SK-N-SH (cell line): ENCODE data around the gene ARID3A. TPM values are rescaled to one million over a fixed set of nuclear protein-coding genes. Genes with fewer than 3 reads are reported as not detected.

Source experiments
- CTCF ChIA-PET: fragments of 300-600, 350-600 bp; formaldehyde crosslinking; extraction: SDS; loops from one replicate; lab custom pipeline; 2021; lab: Yijun Ruan, JAX
- POLR2A ChIA-PET: fragments of 350-600 bp; sonication (Branson Sonifier 250); formaldehyde crosslinking; extraction: SDS; loops from one replicate; lab custom pipeline; 2020; ENCODE audit warnings: antibody characterized with exemption, inconsistent platforms; lab: Yijun Ruan, JAX
- DNase-seq: peaks from one replicate; pipeline ENCODE4 v3.0.0; 2012
- H2AFZ ChIP-seq: fragments of 200-600 bp; sonication (generic); 2 replicates; pipeline ENCODE4 v1.8.1; 2016; ENCODE audit warnings: antibody characterized with exemption, mild to moderate bottlenecking, low read depth
- H3F3A ChIP-seq: fragments of 200-600 bp; sonication (generic); replicated peaks from 2 replicates; pipeline ENCODE3; 2016; ENCODE audit warnings: antibody characterized with exemption, mild to moderate bottlenecking; ENCODE audit not compliant: insufficient read depth
- H3K27ac ChIP-seq, 2 experiments: fragments of 200-500 bp in 1 of 2; fragments of 200-600 bp in 1 of 2; sonication (Bioruptor generic) in 1 of 2; sonication (generic), shearing (Covaris generic) in 1 of 2; 2 replicates each; pipeline versions ENCODE4 v1.5.1 to v1.6.1; 2014 to 2016; ENCODE audit warnings: low read depth in 2 of 2, inconsistent platforms in 1 of 2, low read length in 1 of 2, mild to moderate bottlenecking in 1 of 2, mixed read lengths in 1 of 2
- H3K27me3 ChIP-seq: fragments of 200-600 bp; sonication (generic), shearing (Covaris generic); 2 replicates; pipeline ENCODE4 v1.6.1; 2016; ENCODE audit warnings: mixed run types; ENCODE audit not compliant: insufficient read depth
- H3K36me3 ChIP-seq, 2 experiments: fragments of 200-500 bp in 1 of 2; fragments of 200-600 bp in 1 of 2; sonication (Bioruptor generic) in 1 of 2; sonication (generic) in 1 of 2; replicated peaks in 1 of 2; 2 replicates each; pipeline versions ENCODE3 to v1.5.1; 2014 to 2016; ENCODE audit warnings: low read length in 1 of 2, mild to moderate bottlenecking in 1 of 2; ENCODE audit not compliant: insufficient read depth in 2 of 2, control insufficient read depth in 1 of 2
- H3K4me1 ChIP-seq, 2 experiments: fragments of 200-500 bp in 1 of 2; fragments of 200-600 bp in 1 of 2; sonication (Bioruptor generic) in 1 of 2; sonication (generic), shearing (Covaris generic) in 1 of 2; 2 replicates each; pipeline versions ENCODE4 v1.5.1 to v1.6.1; 2014 to 2016; ENCODE audit warnings: low read depth in 1 of 2, low read length in 1 of 2, mixed run types in 1 of 2; ENCODE audit not compliant: insufficient read depth in 2 of 2, control insufficient read depth in 1 of 2
- H3K4me2 ChIP-seq: fragments of 200-600 bp; sonication (generic), shearing (Covaris generic); 2 replicates; pipeline ENCODE4 v1.6.1; 2017; ENCODE audit warnings: mixed run types
- H3K4me3 ChIP-seq, 2 experiments: fragments of 200-500 bp in 1 of 2; fragments of 200-600 bp in 1 of 2; sonication (Bioruptor generic) in 1 of 2; sonication (generic), shearing (Covaris generic) in 1 of 2; 2 replicates each; pipeline versions ENCODE4 v1.5.1 to v1.8.1; 2014 to 2016; ENCODE audit warnings: low read depth in 2 of 2, inconsistent platforms in 1 of 2, low read length in 1 of 2, mild to moderate bottlenecking in 1 of 2, mixed read lengths in 1 of 2, moderate library complexity in 1 of 2
- H3K79me2 ChIP-seq: fragments of 200-600 bp; sonication (generic); 2 replicates; pipeline ENCODE4 v1.8.1; 2017; ENCODE audit warnings: mild to moderate bottlenecking; ENCODE audit not compliant: insufficient read depth
- H3K9ac ChIP-seq: fragments of 200-600 bp; sonication (generic); 2 replicates; pipeline ENCODE4 v1.6.1; 2017; ENCODE audit warnings: mixed run types
- H3K9me2 ChIP-seq: fragments of 200-600 bp; sonication (generic); 2 replicates; pipeline ENCODE4 v1.6.1; 2017; ENCODE audit warnings: mixed run types
- H3K9me3 ChIP-seq: fragments of 200-600 bp; sonication (generic); 2 replicates; pipeline ENCODE4 v1.6.1; 2017; ENCODE audit warnings: mixed run types, mild to moderate bottlenecking, moderate library complexity
- H4K20me1 ChIP-seq: fragments of 200-600 bp; sonication (generic); 2 replicates; pipeline ENCODE4 v1.6.1; 2017; ENCODE audit warnings: mild to moderate bottlenecking, mixed run types; ENCODE audit not compliant: insufficient read depth
- CHD2 ChIP-seq: fragments of 150-350 bp; IDR thresholded peaks from 2 replicates; pipeline ENCODE4 v1.6.1; 2018; ENCODE audit warnings: low read length; ENCODE audit not compliant: partially characterized antibody
- CTCF ChIP-seq: fragments of 200-600 bp; sonication (generic); IDR thresholded peaks from 2 replicates; pipeline ENCODE4 v1.6.1; 2017; ENCODE audit warnings: antibody characterized with exemption, mild to moderate bottlenecking, moderate library complexity
- ELF1 ChIP-seq: IDR thresholded peaks from 2 replicates; pipeline ENCODE4 v1.4.0; 2012
- EP300 ChIP-seq, 2 experiments: IDR thresholded peaks; 2 replicates each; pipeline versions ENCODE4 v1.4.0 to v1.6.1; 2012; ENCODE audit warnings: borderline replicate concordance in 1 of 2, low read depth in 1 of 2, low read length in 1 of 2
- FOSL2 ChIP-seq: IDR thresholded peaks from 2 replicates; pipeline ENCODE4 v1.4.0; 2012; ENCODE audit warnings: low read depth, mild to moderate bottlenecking, moderate library complexity, borderline replicate concordance
- JUND ChIP-seq: IDR thresholded peaks from 2 replicates; pipeline ENCODE4 v1.4.0; 2012
- PBX3 ChIP-seq: IDR thresholded peaks from 2 replicates; pipeline ENCODE4; 2012
- RCOR1 ChIP-seq: fragments of 150-350 bp; IDR thresholded peaks from 2 replicates; pipeline ENCODE4 v1.6.1; 2017; ENCODE audit warnings: antibody characterized with exemption, low read length
- REST ChIP-seq: IDR thresholded peaks from 2 replicates; pipeline ENCODE4 v1.6.1; 2012; ENCODE audit warnings: mild to moderate bottlenecking, low read depth, low read length, moderate library complexity
- TAF1 ChIP-seq: IDR thresholded peaks from 2 replicates; pipeline ENCODE4 v1.6.1; 2012; ENCODE audit warnings: low read depth, mild to moderate bottlenecking, low read length, moderate library complexity, borderline replicate concordance
- TCF12 ChIP-seq: IDR thresholded peaks from 2 replicates; pipeline ENCODE4 v1.4.0; 2012
- USF1 ChIP-seq: IDR thresholded peaks from 2 replicates; pipeline ENCODE4 v1.4.0; 2012; ENCODE audit warnings: low read depth, borderline replicate concordance
- YY1 ChIP-seq: IDR thresholded peaks from 2 replicates; pipeline ENCODE4 v1.4.0; 2012; ENCODE audit warnings: low read depth, mild to moderate bottlenecking
- ZBTB33 ChIP-seq: IDR thresholded peaks from 2 replicates; pipeline ENCODE4 v1.4.0; 2012; ENCODE audit warnings: low read depth, borderline replicate concordance
- WGBS: methylation state at CpG from one replicate; pipeline ENCODE4 v1.1.6; 2017; ENCODE audit warnings: low lambda C conversion rate; 5-methylcytosine and 5-hydroxymethylcytosine counted together
- polyA plus RNA-seq, 3 experiments: library from polyadenylated mRNA; depleted of rRNA; stranded (reverse); fragments of >200 nt; gene quantifications; 2 replicates each; pipeline ENCODE4 v1.2.3, GENCODE V29; 2012

ARID3A gene
- polyA plus RNA-seq, 1 of the 3 experiments (the other 2 are of a cell fraction): 8.6 TPM

- Histone ChIP-seq H3F3A (peaks cover 13% of the 10 kb centered on the region), H3K36me3 (no peaks in the 10 kb centered on the region), H3K9ac (no peak overlapping the region), H3K27me3 (no peaks in the 10 kb centered on the region), H2AFZ (no peak overlapping the region), H3K9me2 (no peaks in the 10 kb centered on the region), H3K4me2 (no peak overlapping the region), H3K4me1 (peaks cover 6 to 55% of the 10 kb centered on the region in 2 experiments; a peak in 3 of 4 replicates), H3K79me2 (peaks cover 44% of the 10 kb centered on the region; the same call in 1 of the 2 replicates), H3K9me3 (no peaks in the 10 kb centered on the region), H3K4me3 (no peak overlapping the region), H4K20me1 (peaks cover 32% of the 10 kb centered on the region), H3K27ac (peak overlapping the region in 1 of 2 experiments; percentile 95; a peak in 2 of 4 replicates)
- 93% methylated on average over 22 of the region's 22 CpGs for WGBS
- TF ChIP-seq CTCF (no peak), JUND (no peak), PBX3 (no peak), RCOR1 (no peak), ELF1 (no peak), FOSL2 (no peak), YY1 (no peak), CHD2 (no peak), ZBTB33 (no peak), TAF1 (no peak), REST (no peak), EP300 (IDR thresholded peaks at IDR 0.05; ENCODE audit: borderline replicate concordance in 1 of 2, low read depth in 1 of 2, low read length in 1 of 2) (no peak), TCF12 (no peak), USF1 (no peak)
- ChIA-PET POLR2A (interaction anchor here (1.4 kb wide), 1 partner anchor 45 kb away, joined by 5 read pairs; the partner anchor contains the start of gene WDR18), CTCF (interaction anchor here (0.6 to 1.4 kb wide), 7 partner anchors 17 to 429 kb away, joined by 3 to 4 read pairs (median 3); partner anchors contain the start of gene WDR18)
- DNase-seq: no peak
Measured at GRCh38 chr19:939439-939838, 13.6 kb downstream of the ARID3A start.
